Erythroblast (primary cell): ENCODE data around the gene TPRA1.

Experiments used
- GATA1 ChIP-seq: IDR thresholded peaks from 2 replicates; pipeline ENCODE4 v1.6.1; 2011; ENCODE audit warnings: low read depth, mild to moderate bottlenecking, control low read depth, low read length, moderate library complexity
- POLR2A ChIP-seq: IDR thresholded peaks from 2 replicates; pipeline ENCODE4 v1.6.1; 2011; ENCODE audit warnings: mild to moderate bottlenecking, low read length

- TF ChIP-seq POLR2A (no peak), GATA1 (no peak)
Measured at GRCh38 chr3:127606086-127606805, 15.7 kb upstream of the TPRA1 start.
